GM19395 (cell line): Measurements from ENCODE around the gene MRPS25.

Experiments used
- ATAC-seq: cut with Tn5 transposase; IDR thresholded peaks from one replicate; pipeline ENCODE4 v1.9.1; 2021; ENCODE audit warnings: mild to moderate bottlenecking, moderate library complexity; ENCODE audit not compliant: unreplicated experiment

The MRPS25 gene

GRCh38 chr3:15064835-15065549, at the start of gene MRPS25:
Gene MRPS25 (minus strand): TSS chr3:15065315. CDS start chr3:15065194, 121 bp downstream.
- ATAC-seq, result peak; percentile 98

- no peak for ATAC-seq
Observed at GRCh38 chr3:15113884-15114283, 48.8 kb upstream of the MRPS25 start.

GRCh38 chr3:15113471-15113870, 48.4 kb upstream of the MRPS25 start:
- ATAC-seq, result no peak

GRCh38 chr3:15112011-15112410, 46.9 kb upstream of the MRPS25 start:
- ATAC-seq, result no peak

GRCh38 chr3:15110206-15110605, 45.1 kb upstream of the MRPS25 start:
- no peak for ATAC-seq

GRCh38 chr3:15108869-15109268, 43.8 kb upstream of the MRPS25 start:
- ATAC-seq, result no peak

- ATAC-seq, result peak; percentile 76
Observed at GRCh38 chr3:15108082-15108545, 43.0 kb upstream of the MRPS25 start.

GRCh38 chr3:15107075-15107947, 42.2 kb upstream of the MRPS25 start:
- no peak for ATAC-seq

GRCh38 chr3:15102836-15103235, 37.7 kb upstream of the MRPS25 start:
- ATAC-seq, result no peak

- ATAC-seq, result no peak
Observed at GRCh38 chr3:15102256-15102655, 37.1 kb upstream of the MRPS25 start.

GRCh38 chr3:15099364-15100098, 34.4 kb upstream of the MRPS25 start:
- peak; percentile 26 for ATAC-seq

GRCh38 chr3:15098503-15099363, 33.6 kb upstream of the MRPS25 start, which contains the start of gene RBSN:
Gene RBSN (minus strand): TSS chr3:15099148. CDS start chr3:15096120, 3,028 bp downstream.
- peak; percentile 83 for ATAC-seq

GRCh38 chr3:15097891-15098290, 32.8 kb upstream of the MRPS25 start:
- no peak for ATAC-seq

- no peak for ATAC-seq
Observed at GRCh38 chr3:15096046-15096445, 30.9 kb upstream of the MRPS25 start.

GRCh38 chr3:15094187-15094875, 29.2 kb upstream of the MRPS25 start:
- ATAC-seq, result no peak

- ATAC-seq, result no peak
Observed at GRCh38 chr3:15092686-15093085, 27.6 kb upstream of the MRPS25 start.

GRCh38 chr3:15091575-15091974, 26.5 kb upstream of the MRPS25 start:
- ATAC-seq, result no peak

- ATAC-seq, result no peak
Observed at GRCh38 chr3:15089201-15089600, 24.1 kb upstream of the MRPS25 start.

GRCh38 chr3:15086699-15087098, 21.6 kb upstream of the MRPS25 start:
- no peak for ATAC-seq

- ATAC-seq, result no peak
Observed at GRCh38 chr3:15086263-15086662, 21.1 kb upstream of the MRPS25 start.
